ENCODE measurements around the gene AKIRIN1.

GRCh38 chr1:38994196-38994595, 3.1 kb downstream of the AKIRIN1 start:
- TF ChIP-seq, protein P1, sequence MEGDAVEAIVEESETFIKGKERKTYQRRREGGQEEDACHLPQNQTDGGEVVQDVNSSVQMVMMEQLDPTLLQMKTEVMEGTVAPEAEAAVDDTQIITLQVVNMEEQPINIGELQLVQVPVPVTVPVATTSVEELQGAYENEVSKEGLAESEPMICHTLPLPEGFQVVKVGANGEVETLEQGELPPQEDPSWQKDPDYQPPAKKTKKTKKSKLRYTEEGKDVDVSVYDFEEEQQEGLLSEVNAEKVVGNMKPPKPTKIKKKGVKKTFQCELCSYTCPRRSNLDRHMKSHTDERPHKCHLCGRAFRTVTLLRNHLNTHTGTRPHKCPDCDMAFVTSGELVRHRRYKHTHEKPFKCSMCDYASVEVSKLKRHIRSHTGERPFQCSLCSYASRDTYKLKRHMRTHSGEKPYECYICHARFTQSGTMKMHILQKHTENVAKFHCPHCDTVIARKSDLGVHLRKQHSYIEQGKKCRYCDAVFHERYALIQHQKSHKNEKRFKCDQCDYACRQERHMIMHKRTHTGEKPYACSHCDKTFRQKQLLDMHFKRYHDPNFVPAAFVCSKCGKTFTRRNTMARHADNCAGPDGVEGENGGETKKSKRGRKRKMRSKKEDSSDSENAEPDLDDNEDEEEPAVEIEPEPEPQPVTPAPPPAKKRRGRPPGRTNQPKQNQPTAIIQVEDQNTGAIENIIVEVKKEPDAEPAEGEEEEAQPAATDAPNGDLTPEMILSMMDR (conservative IDR thresholded peaks at IDR 0.05; ENCODE audit: low read length), result no peak
- no peak for TF ChIP-seq EZH2phosphoT487 (IDR thresholded peaks at IDR 0.05; ENCODE audit: borderline replicate concordance)
